Iris pigment epithelial cell (primary cell): Measurements from ENCODE around the gene ABLIM2.
A peak's percentile ranks its signal among the peaks of the same experiment; 100 is the strongest.

Source experiments
- DNase-seq: peaks from one replicate; pipeline ENCODE4 v3.0.0-alpha.2; 2011; ENCODE audit warnings: low read depth

Gene ABLIM2

DNA sequence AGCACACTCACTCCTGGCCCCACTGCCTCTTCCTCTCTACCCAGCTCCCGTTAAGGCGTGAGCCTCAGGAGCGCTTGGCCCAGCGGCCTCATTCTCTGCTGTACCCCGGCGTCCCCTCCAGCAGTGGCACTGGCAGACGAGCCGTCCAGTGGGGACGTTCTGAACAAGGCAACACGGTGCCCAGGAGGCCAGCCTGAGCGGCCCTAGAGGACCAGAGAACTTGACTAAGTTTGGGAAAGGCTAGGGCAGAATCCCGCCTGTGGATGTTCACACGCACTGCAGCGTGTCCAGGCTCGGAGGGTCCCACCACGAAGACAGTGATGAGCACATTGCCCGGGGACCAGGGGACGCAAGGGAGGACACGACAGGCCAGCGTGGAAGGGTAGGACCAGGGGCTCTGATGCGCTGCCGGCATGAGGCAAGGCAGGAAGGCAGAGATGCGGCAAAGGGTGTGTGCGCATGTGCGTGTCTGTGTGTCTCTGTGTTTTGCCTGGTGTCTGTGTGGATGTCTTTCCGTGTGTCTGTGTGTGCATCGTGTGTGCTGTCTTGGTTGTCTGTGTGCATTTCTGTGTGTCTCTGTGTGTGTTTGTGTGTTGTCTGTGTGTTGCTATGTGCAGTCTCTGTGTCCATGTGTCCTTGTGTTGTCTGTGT is 89.4 kb downstream of the ABLIM2 start:
- DNase-seq: no peak

DNA sequence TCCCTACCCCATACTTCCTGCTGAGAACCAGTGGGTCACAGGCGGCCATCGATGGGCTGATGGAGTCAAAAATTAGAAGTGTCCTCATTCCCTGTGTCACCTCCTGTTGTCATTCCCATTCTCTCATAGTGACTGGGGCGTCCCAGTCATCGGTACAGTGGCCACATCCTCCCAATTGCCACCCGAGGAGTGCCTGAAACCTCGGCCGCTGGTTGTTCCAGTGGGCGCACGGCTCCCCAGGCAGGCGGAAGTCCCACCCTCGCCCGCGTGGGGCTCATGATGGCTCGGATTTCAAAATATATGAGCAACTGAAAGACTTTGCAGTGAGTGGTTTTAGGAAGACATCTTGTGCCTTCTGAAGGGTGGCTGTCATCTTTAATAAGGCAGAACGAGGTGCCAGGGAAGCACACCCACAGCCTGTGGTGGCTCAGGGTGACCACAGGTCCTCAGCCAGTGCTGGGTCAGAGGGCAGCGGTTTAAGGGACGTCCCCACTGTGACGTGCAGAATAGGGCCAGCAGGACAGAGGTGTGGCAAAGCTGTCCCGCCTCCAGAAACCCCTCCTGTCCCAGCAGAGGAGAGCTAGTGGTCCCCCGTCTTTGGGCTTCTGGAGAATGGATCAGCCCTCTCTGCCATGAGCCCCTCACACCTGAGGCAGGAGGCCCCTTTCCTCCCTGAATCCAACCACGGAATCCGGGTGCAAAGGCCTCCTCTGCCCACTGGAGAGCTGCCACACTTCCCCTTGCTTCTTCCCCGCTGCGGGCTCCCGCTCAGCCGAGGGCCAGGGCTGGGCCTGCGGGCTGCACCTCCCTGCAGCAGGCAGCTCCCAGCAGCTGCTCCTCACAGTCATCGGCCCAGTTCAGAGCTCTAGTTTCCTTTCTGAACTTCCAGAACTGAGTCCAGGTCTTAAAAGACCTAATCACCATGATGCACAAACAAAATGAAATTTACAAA is 90.4 kb downstream of the ABLIM2 start:
- DNase-seq: no peak

DNA sequence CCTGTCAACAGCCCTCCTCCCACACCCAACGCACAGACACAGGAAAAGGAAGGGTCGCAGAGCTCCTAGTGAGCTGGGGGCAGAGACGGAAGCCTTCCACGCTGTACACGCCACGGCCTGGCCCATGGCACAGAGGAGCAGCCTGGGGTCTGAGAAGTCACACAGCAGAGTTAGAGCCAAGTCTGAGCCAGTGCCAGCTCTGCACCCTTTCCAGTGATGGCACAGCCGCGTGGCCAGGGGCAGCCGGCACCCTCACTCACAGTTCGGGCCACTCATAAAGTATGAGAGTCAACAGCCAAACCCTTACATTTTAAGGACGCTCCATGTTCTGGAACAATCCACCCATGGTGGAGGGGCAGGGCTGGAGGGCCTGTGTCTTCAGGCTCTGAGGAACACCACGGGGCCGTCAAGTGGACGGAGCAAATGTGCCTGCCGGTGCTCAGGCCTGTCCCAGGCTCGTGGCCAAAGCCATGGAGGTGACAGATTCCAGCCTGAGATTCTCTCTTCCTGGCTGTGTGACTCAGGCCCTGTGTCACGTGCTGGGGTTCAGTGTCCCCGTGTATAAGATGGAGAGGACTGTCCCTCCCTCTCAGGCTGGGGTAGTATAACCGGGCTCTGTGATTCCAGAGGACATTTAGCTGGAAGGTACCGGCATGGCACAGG is 91.2 kb downstream of the ABLIM2 start:
- DNase-seq: no peak

DNA sequence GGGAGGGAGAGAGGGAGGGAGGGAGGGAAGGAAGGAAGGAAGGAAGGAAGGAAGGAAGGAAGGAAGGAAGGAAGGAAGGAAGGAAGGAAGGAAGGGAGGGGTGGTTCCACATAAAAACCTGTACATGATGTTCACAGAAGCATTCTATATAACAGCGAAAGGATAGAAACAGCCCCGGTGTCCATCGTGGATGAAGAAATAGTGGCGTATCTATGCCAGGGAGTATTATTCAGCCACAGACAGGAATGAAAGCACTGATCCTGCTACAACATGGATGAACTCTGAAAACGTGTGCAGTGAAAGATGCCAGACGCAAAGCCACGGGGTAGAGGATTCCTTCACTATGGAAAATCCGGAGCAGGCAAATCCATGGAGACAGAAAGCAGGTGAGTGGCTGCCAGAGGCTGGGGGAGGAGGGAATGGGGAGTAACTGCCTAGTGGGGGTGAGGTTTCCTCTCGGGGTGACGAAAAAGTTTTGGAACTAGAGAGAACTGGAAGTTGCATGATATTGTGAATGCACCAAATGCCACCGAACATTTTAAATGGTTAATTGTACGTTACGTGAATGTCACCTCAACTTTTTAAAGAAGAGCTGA is 92.2 kb downstream of the ABLIM2 start:
- DNase-seq: no peak

DNA sequence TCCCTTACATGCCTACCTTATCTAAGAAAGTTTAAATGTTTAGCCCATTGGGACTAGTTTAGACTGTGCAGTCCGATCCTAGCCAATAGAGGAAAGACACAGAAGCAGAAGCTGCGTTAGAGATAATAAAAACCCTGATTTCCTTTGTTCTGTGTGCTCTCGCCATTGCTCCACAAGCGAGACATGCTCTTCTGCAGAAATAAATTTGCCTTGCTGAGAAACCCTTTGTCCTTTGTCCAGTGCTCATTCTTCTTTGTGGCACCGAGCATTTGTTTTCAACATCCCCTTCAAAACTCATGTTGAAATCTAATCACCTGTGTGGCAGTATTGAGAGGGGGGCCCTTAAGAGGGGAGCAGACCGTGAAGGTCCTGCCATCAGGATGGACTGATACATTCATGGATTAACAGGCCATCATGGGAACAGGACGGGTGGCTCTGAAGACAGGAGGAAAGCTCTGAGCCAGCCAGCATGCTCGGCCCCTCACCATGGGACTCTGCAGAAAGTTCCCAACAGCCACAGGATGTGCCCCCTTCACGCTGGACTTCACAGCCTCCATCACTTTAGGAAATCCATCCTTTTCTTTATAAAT is 94.5 kb downstream of the ABLIM2 start:
- DNase-seq: no peak

DNA sequence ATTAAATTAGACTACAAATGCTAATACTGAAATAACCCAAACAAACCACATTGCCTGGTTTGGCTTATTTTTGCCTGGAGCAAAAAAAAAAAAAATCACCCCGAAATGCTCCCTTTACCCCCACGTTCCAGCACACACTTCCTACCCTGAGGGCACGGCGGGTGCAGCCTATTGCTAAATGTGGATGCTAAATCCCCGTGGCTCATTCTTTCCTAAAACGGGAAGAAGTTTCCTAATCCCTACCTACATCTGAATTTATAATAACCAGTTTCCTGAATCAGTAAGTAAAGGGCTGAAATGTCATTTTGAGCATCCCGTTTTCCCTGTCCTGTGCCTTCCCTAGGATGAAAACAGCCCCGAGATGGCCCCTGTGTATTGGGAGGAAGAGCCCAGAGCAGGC is 97.0 kb downstream of the ABLIM2 start:
- DNase-seq: no peak

DNA sequence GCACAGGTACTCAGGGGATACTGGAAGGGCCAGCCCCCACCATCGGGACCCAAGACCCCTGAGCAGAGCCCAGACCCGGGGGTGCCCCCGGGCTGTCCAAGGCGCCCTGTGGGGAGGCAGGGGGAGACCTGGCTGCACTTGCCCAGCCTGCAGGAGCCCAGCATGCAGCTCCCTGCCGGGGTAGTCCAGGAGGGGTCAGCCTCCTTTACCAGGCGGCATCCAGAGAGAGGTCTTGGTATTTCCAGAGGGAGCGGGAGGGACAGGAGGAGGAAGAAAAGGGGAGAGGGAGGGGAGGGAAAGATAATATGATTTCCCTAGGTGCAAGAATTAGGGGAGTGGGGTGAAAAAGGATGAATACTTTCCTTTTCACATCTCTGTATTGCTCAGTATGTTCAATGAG is 97.5 kb downstream of the ABLIM2 start:
- no peak for DNase-seq

DNA sequence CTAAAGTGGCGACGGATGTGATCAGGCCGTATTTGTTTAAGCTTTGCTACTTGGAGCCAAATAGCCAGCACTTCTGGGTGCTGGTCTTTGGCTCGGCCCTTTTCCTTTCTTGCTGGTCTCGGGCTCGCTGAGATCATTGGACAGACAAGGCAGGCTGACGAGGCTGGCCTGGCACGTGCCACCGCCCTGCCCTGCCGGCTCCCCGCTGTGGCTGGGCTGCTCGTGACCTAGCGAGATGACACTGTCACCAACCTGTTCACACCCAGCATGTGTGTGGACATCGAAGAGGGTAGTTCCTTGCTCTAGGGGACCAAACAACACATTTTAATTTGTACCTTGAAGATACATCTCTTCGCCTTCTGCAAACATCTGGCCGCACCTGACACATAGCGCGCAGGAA is 98.0 kb downstream of the ABLIM2 start:
- no peak for DNase-seq

DNA sequence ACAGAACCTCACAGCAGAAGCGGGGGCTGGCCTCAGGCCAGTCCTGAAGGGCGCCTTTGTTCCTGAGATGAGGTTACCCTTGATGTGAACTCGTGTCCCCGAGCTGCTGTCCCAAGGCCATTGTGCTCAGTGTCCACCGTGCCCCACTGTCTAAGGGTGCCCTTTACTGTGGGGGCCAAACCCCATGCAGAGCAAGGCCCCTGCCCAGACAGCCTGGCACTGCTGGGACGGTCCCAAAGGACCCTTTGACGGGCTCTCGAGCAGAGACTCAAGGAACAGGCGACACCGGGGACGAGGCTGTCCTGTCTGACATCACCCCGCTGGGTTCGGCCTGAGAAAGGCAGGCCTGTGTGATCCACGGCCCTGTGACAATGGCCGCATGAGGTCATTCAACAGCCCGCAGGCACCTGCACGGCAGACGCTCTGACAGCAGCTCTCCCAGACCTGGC is 100.6 kb downstream of the ABLIM2 start:
- DNase-seq: no peak

DNA sequence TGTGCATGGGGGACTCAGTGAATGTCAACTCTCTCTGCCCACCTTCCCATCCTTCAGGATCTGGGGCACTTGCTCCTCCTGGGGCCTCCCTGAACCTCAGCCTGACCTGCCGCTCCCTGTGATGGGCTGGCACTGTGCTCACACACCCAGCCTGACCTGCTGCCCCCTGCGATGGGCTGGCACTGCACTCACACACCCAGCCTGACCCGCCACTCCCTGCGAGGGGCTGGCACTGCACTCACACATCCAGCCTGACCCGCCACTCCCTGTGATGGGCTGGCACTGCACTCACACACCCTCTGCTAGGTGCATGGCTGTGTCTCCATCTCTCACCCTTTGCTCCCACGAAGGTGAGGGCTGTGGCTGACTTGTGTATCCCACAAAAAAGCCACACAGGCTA is 103.4 kb downstream of the ABLIM2 start:
- DNase-seq: no peak

DNA sequence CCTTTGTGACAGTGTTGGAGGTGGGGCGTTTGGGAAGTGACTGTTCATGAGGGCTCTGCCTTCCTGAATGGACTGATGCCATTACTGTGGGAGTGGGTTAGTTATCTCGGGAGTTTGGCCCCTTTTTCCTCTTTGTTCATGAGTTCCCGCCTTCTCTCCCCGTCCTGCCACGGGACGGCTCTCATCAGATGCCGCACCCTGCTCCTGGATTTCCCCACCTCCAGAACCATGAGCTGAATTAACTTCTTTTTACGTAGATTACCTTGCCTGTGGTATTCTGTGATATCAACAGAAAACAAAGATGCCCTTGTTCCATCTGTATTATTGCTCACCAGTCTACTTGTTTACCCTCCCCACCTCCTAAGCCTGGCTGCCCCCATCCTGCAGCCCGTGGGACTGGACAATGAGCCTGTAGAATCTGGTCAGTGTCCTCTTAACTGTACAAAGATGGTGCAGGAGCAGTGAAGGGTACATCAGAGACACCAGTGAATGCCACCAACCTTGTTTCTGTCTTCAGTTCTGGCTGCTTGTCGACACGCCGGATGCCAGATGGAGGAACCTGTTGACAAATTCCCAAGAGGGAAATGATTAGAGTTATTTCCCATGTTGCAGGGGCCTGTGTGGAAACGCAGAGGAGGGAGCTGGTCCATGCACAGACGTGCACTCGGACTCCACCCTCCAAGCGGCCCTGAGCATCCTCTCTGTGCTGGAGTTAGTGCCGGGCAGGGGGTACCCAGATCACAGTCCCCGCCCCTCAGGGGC is 104.7 kb downstream of the ABLIM2 start:
- DNase-seq: no peak

DNA sequence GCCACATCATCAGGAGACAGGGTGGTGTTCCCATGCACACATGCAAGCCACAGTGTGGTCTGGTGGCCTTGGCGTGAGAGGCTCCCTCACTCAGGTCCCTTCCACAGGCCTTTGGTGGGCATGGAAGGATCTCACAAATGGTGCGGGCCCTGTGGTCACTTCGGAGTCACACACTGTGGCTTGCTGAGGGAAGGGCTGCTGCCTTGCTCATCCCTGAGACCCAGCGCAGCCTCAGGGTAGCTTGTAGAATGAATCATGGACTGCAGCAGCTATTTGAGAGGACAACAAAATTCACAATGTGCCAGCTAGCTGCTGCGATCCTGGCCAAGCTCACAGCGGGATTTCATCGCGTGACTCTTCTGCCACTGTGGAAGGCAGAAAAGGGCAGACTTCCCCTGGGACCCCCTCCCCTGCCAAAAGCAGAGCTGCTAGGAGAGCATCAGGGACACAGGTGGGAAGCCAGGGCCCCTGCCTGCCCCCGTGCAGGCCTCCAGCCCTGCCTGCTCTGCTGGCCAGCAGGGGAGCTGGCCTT is 106.4 kb downstream of the ABLIM2 start:
- no peak for DNase-seq

DNA sequence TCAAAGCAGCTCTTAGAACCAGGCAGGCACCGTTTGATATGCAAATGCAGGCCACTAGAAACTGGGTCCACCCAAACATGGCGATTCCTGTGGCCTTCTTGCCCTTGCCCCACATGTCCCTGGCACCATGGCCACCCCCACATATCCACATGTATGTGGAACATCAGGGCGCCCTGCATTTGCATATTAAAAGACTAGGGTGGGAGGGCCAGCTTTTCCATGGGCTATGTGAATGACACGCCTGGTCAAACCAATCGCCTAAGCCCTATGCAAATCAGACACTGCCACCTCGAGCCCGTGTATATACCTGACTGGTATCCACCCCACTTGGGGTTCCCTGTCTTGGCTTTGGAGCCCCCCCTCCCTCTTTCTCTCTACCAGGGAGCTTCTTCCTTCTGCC is 107.0 kb downstream of the ABLIM2 start:
- DNase-seq: no peak

DNA sequence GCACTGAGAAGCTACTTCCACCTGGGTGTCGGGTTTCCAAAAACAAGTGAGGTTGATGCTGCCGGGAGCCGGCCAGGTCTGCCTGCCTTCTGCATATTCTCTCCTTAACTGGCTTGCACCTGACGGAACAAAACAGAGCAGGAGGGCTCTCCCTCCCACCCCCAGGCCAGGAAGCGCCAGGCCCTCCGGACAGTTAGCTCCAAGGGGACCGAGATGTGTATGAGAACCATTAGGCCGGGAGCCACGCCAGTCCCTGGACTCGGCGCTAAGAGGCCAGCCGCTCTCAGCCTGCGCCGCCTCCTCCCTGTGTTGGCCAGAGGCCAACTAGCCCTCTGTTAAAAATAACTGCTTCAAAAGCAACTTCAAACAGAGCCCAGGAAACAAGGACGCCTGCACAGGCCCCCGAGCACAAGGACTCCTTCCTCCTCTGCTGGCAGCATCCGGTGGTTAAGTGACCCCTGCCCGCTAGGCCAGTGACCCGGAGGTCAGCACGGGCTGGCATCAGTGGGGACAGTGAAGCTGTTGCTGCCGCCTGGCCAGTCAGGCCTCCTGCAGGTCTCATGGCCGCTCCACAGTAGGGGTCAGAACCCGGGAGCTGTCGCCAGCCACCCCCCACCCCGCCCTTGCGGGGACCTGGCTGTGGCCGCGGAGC is 107.9 kb downstream of the ABLIM2 start:
- DNase-seq: peak; percentile 35

DNA sequence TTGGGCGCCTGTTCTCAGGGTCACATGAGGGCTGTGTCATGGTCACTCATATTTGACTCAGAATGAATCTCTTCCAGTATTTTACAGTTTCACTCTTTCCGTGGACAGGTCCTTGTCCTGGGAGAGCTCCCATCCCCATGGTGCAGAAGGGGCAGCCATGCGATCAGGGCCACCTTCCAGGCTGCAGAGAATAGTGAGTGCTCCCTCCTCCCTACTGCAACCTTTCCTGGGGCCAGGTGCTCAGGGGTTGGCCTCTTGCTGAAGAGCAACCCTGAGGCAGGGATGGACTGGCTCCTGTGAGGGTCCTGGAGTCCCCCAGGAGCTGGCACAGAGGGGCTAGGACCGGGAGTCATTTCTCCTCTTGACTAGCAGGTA is 108.4 kb downstream of the ABLIM2 start:
- no peak for DNase-seq

DNA sequence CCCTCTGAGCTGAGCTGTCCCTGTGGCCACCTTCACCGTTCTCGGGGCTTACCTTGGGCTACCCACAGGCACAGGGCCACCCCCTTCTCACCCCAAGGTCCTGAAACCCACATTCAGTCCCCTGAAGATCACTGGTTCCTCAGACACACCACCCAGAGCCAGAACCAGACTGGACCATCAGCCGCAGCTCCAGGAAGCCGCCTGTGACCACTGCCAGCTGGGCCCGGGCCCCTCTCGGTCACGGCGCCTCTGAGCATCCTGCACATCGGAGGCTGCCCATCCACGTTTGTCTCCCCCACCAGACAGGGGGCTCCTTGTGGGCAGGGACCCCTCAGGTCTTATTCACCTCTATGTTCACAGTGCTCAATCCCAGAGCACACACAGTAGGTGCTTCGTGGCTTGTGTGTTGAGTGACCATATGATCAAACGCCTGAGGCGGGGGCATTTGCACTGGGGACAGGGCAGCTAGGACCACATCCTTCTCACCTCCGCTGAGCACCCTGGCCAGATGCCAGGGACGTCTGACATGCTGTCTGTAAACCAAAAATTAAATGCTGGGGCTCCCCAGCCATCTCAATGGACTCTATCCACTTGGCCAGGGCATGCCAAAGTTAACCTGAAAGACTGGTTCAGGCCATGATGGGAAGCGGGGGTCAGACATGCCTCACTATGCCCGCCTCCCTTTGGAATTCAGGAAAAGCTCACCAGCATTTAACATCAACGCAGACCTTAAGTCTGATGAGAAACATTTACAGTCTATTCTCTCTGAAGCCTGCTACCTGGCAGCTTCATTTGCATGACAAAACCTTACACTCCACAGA is 109.5 kb downstream of the ABLIM2 start:
- DNase-seq: no peak

DNA sequence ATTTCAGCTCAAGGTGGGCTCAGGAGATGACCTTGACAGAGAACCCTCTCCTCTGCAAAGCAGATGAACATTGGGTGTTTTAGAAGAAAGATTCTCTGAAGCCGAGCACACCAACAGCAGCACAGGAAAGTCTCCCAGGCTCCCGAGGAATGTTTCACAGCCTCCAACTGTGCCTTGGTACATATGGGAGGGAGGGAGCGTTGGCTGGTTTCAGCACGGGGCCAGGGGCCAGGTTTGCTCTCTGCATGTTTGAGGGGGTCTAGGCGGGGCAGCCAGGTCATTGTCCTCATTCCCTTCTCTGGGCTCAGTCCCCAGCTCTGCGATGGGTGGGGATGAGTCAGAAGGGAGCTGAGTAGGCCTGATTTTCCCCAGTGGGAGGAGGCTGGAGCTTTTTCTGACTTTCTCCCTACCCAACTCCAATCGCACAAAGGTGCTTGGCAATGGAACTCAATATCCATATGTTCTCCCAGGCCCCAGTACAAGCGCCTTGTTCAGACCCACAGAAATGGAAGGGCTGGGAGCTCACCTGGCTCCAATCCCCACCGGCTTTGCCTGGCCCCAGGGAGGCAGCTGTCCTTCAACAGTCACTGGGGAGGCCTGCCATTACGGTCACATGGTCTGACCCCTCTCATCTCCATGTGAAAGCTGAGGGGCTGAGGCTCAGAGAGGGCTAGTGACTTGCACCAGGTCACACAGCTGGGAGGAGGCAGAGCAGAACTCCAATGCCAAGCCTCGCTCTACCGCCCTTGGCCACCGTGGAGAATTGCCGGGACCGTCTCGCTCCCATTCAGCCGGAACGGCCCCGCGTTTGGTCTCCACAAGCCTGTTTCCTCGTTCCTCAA is 110.6 kb downstream of the ABLIM2 start:
- no peak for DNase-seq

DNA sequence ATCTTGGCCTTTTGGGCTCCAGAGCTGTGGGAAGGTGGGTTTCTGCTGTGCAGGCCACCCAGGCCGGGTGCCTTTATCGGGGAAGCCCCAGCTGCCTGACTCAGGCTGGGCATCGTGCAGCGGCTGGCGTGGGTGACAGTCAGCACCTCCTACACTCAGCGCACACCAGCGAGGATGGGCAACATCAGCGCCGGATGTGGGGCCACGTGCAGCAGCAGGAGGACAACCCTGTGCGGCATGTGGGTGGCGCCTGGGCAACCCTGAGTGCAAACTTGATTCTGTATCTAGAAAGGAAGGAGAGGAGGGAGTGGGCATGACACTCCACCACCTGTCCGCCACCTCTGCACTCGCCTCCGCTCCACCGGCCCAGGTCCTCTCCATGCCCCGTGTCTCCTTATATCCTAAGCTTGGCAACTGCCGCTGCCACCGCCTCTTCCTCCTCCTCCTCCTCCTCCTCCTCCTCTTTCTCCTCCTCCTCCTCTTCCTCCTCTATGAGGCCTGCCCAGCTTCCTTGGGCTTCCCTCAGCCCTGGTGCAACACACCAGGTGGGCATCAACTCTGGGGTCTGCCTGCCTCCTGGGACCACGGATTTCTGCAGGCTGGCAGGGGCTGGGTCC is 111.6 kb downstream of the ABLIM2 start:
- no peak for DNase-seq
